ENCODE results near the gene MALSU1. TPM values are rescaled to one million over a fixed set of nuclear protein-coding genes. Genes with fewer than 3 reads are reported as not detected.
A peak's percentile ranks its signal among the peaks of the same experiment; 100 is the strongest.

MALSU1 gene
- total RNA-seq, 4 donors from 2014 or later = 26.2 to 165 (median 50.1) TPM; not detected in 1

- H3K36me3 ChIP-seq = no peaks in the 10 kb centered on the region
- intact Hi-C loops (cut with DNase I; ENCODE audit: low total_unique reads) (no loop called here), in situ Hi-C loops (cut with MboI; ENCODE audit: low pct_ligation_motif_present in 1 of 4, low pct_unique_long_range_greater_than_20kb in 1 of 4, low sequenced_read_pairs in 3 of 4) (loop anchor here in 1 of 4 donors (10.0 kb wide), 1 partner anchor 168 kb away; the partner anchor contains the start of gene KLHL7)
- peak overlapping the region in 1 of 4 donors; percentile 13 for H3K4me3 ChIP-seq
- 9 to 28% methylated on average over 5 to 11 of the region's 11 CpGs for WGBS, 2 donors (ENCODE audit: low coverage in 1 of 2)
- no peak overlapping the region for H3K27ac ChIP-seq
- peak; percentile 94 for DNase-seq
- H3K27me3 ChIP-seq = peaks cover 8% of the 10 kb centered on the region
- TF ChIP-seq, protein P1, sequence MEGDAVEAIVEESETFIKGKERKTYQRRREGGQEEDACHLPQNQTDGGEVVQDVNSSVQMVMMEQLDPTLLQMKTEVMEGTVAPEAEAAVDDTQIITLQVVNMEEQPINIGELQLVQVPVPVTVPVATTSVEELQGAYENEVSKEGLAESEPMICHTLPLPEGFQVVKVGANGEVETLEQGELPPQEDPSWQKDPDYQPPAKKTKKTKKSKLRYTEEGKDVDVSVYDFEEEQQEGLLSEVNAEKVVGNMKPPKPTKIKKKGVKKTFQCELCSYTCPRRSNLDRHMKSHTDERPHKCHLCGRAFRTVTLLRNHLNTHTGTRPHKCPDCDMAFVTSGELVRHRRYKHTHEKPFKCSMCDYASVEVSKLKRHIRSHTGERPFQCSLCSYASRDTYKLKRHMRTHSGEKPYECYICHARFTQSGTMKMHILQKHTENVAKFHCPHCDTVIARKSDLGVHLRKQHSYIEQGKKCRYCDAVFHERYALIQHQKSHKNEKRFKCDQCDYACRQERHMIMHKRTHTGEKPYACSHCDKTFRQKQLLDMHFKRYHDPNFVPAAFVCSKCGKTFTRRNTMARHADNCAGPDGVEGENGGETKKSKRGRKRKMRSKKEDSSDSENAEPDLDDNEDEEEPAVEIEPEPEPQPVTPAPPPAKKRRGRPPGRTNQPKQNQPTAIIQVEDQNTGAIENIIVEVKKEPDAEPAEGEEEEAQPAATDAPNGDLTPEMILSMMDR (IDR thresholded peaks at IDR 0.05) = peak; percentile 63 to 80 (median 73)
- TF ChIP-seq EP300 (IDR thresholded peaks at IDR 0.05; ENCODE audit: low read depth) (no peak), POLR2AphosphoS5 (IDR thresholded peaks at IDR 0.05) (no peak), POLR2A (IDR thresholded peaks at IDR 0.05) (no peak)
- H3K9me3 ChIP-seq = no peaks in the 10 kb centered on the region
- peaks cover 0 to 8% (median 3%) of the 10 kb centered on the region in 4 donors for H3K4me1 ChIP-seq
Measured at GRCh38 chr7:23273141-23273599, 26.0 kb upstream of the MALSU1 start.

GRCh38 chr7:23275912-23276311 is 23.2 kb upstream of the MALSU1 start:
- peaks cover 8% of the 10 kb centered on the region for H3K27me3 ChIP-seq
- in situ Hi-C loops (cut with MboI; ENCODE audit: low pct_ligation_motif_present in 1 of 4, low pct_unique_long_range_greater_than_20kb in 1 of 4, low sequenced_read_pairs in 3 of 4) (loop anchor here in 1 of 4 donors (10.0 kb wide), 1 partner anchor 171 kb away; the partner anchor contains the start of gene KLHL7), intact Hi-C loops (cut with DNase I; ENCODE audit: low total_unique reads) (loop anchor here (1.0 kb wide), 1 partner anchor 46 kb away; no protein-coding TSS in a partner anchor)
- no peaks in the 10 kb centered on the region for H3K36me3 ChIP-seq
- H3K27ac ChIP-seq = no peak overlapping the region
- peaks cover 0 to 8% (median 3%) of the 10 kb centered on the region in 4 donors for H3K4me1 ChIP-seq
- 65 to 74% methylated on average over 5 of the region's 5 CpGs for WGBS, 2 donors (ENCODE audit: low coverage in 1 of 2)
- H3K4me3 ChIP-seq = no peak overlapping the region
- DNase-seq = no peak
- no peaks in the 10 kb centered on the region for H3K9me3 ChIP-seq
- TF ChIP-seq EP300 (IDR thresholded peaks at IDR 0.05; ENCODE audit: low read depth) = no peak
- TF ChIP-seq, protein P1 (IDR thresholded peaks at IDR 0.05) = no peak

- Histone ChIP-seq H3K9me3 (no peaks in the 10 kb centered on the region), H3K36me3 (no peaks in the 10 kb centered on the region), H3K27ac (no peak overlapping the region), H3K27me3 (peaks cover 8% of the 10 kb centered on the region), H3K4me1 (peaks cover 0 to 8% (median 3%) of the 10 kb centered on the region in 4 donors), H3K4me3 (no peak overlapping the region)
- no peak for DNase-seq
- 67 to 71% methylated on average over 2 to 5 of the region's 5 CpGs for WGBS, 2 donors (ENCODE audit: low coverage in 1 of 2)
- no peak for TF ChIP-seq POLR2A (IDR thresholded peaks at IDR 0.05)
- intact Hi-C loops (cut with DNase I; ENCODE audit: low total_unique reads) = no loop called here
- in situ Hi-C loops (cut with MboI; ENCODE audit: low pct_ligation_motif_present in 1 of 4, low pct_unique_long_range_greater_than_20kb in 1 of 4, low sequenced_read_pairs in 3 of 4) = loop anchor here in 1 of 4 donors (10.0 kb wide), 1 partner anchor 172 kb away; the partner anchor contains the start of gene KLHL7
Measured at GRCh38 chr7:23276376-23276775, 22.8 kb upstream of the MALSU1 start.

DNA sequence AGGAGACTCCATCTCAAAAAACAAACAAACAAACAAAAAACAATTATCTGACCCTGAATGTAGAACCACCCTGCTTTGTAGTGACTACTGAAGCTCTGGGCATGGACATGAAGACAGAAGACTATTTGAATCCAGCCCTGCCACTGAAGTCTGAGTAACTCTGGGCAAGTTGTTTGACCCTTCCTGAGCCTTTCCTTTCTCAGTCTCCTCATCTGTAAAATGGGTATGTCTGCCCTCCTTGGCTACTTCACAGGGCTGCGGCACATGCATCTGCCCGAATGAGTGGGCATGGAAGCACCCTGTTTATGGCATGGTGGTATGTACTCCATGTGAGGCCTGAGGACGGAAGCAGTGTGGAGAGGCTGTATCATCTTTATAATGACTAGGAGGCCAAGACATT is 22.2 kb upstream of the MALSU1 start:
- H3K27me3 ChIP-seq = peaks cover 3% of the 10 kb centered on the region
- no peak for DNase-seq
- peaks cover 0 to 8% (median 3%) of the 10 kb centered on the region in 4 donors for H3K4me1 ChIP-seq
- 82% methylated on average over 3 of the region's 3 CpGs; no CpG with 5 or more reads in 1 of the 2 donors for WGBS, 2 donors (ENCODE audit: low coverage in 1 of 2)
- TF ChIP-seq POLR2AphosphoS5 (IDR thresholded peaks at IDR 0.05) (no peak), EP300 (IDR thresholded peaks at IDR 0.05; ENCODE audit: low read depth) (no peak), POLR2A (IDR thresholded peaks at IDR 0.05) (no peak)
- TF ChIP-seq, protein P1 (IDR thresholded peaks at IDR 0.05) = no peak
- no peaks in the 10 kb centered on the region for H3K9me3 ChIP-seq
- H3K27ac ChIP-seq = no peak overlapping the region
- H3K4me3 ChIP-seq = no peak overlapping the region
- H3K36me3 ChIP-seq = no peaks in the 10 kb centered on the region
- intact Hi-C loops (cut with DNase I; ENCODE audit: low total_unique reads) = no loop called here
- in situ Hi-C loops (cut with MboI; ENCODE audit: low pct_ligation_motif_present in 1 of 4, low pct_unique_long_range_greater_than_20kb in 1 of 4, low sequenced_read_pairs in 3 of 4) = loop anchor here in 1 of 4 donors (10.0 kb wide), 1 partner anchor 172 kb away; the partner anchor contains the start of gene KLHL7

All from transverse colon (tissue), 4 donors.